NCI-H524 treated with DMSO at 0.1 percent for 48 hours (cell line): ENCODE measurements around the gene FGD3.

Source experiments
- DNase-seq: peaks from one replicate; lab custom pipeline; 2025; lab: John Stamatoyannopoulos, UW

The FGD3 gene

GRCh38 chr9:93031629-93032430 is 84.5 kb downstream of the FGD3 start:
- no peak for DNase-seq

GRCh38 chr9:93032545-93032944 is 85.2 kb downstream of the FGD3 start:
- DNase-seq = no peak

- DNase-seq = no peak
These were observed 86.2 kb downstream of the FGD3 start for GRCh38 chr9:93033531-93033930.

- DNase-seq = no peak
These were observed 87.9 kb downstream of the FGD3 start for GRCh38 chr9:93035106-93035660.

GRCh38 chr9:93035821-93036351 is 88.6 kb downstream of the FGD3 start:
- no peak for DNase-seq

- no peak for DNase-seq
These were observed 89.7 kb downstream of the FGD3 start for GRCh38 chr9:93036887-93037475.

- DNase-seq = no peak
These were observed 90.2 kb downstream of the FGD3 start for GRCh38 chr9:93037476-93037971.

- DNase-seq = no peak
These were observed 91.6 kb downstream of the FGD3 start for GRCh38 chr9:93038918-93039317.

GRCh38 chr9:93039456-93039855 is 92.1 kb downstream of the FGD3 start:
- no peak for DNase-seq

GRCh38 chr9:93039976-93040375 is 92.7 kb downstream of the FGD3 start:
- DNase-seq = no peak

GRCh38 chr9:93040409-93040808 is 93.1 kb downstream of the FGD3 start:
- no peak for DNase-seq

GRCh38 chr9:93041108-93041802 is 93.9 kb downstream of the FGD3 start:
- DNase-seq = no peak

GRCh38 chr9:93043122-93043521 is 95.8 kb downstream of the FGD3 start:
- no peak for DNase-seq

GRCh38 chr9:93045521-93045920 is 98.2 kb downstream of the FGD3 start:
- DNase-seq = no peak

- DNase-seq = no peak
These were observed 101.5 kb downstream of the FGD3 start for GRCh38 chr9:93048566-93049448.

GRCh38 chr9:93049491-93049890 is 102.2 kb downstream of the FGD3 start:
- DNase-seq = no peak

GRCh38 chr9:93050231-93050630 is 102.9 kb downstream of the FGD3 start:
- DNase-seq = no peak

GRCh38 chr9:93051680-93052089 is 104.4 kb downstream of the FGD3 start:
- no peak for DNase-seq

GRCh38 chr9:93052791-93053540 is 105.6 kb downstream of the FGD3 start:
- DNase-seq = no peak

GRCh38 chr9:93053781-93054331 is 106.5 kb downstream of the FGD3 start:
- DNase-seq = peak; percentile 35
